ENCODE results near the gene PDE4C.

PDE4C gene

GRCh38 chr19:18269070-18269723 lies 43.0 kb upstream of the PDE4C start:
- DNase-seq (ENCODE audit: insufficient read length, low spot score) (no peak), FAIRE-seq (no peak)

GRCh38 chr19:18266771-18267686 lies 40.8 kb upstream of the PDE4C start:
- DNase-seq (ENCODE audit: insufficient read length, low spot score) (no peak), FAIRE-seq (no peak)
- no peak for TF ChIP-seq CTCF (IDR thresholded peaks at IDR 0.05; ENCODE audit: insufficient read depth, missing control alignments)

More at GRCh38 chr19:18269070-18269723, 43.0 kb upstream of the PDE4C start:
- no peak for TF ChIP-seq CTCF (IDR thresholded peaks at IDR 0.05; ENCODE audit: insufficient read depth, missing control alignments)

GRCh38 chr19:18265582-18265981 lies 39.3 kb upstream of the PDE4C start:
- no peak for TF ChIP-seq CTCF (IDR thresholded peaks at IDR 0.05; ENCODE audit: insufficient read depth, missing control alignments)
- DNase-seq (ENCODE audit: insufficient read length, low spot score) = no peak
- FAIRE-seq = no peak

GRCh38 chr19:18264971-18265540 lies 38.8 kb upstream of the PDE4C start:
- no peak for DNase-seq (ENCODE audit: insufficient read length, low spot score)
- FAIRE-seq = no peak

GRCh38 chr19:18264137-18264854 lies 38.1 kb upstream of the PDE4C start:
- DNase-seq (ENCODE audit: insufficient read length, low spot score) = no peak

More at GRCh38 chr19:18264971-18265540, 38.8 kb upstream of the PDE4C start:
- TF ChIP-seq CTCF (IDR thresholded peaks at IDR 0.05; ENCODE audit: insufficient read depth, missing control alignments) = no peak

More at GRCh38 chr19:18264137-18264854, 38.1 kb upstream of the PDE4C start:
- FAIRE-seq = no peak
- TF ChIP-seq CTCF (IDR thresholded peaks at IDR 0.05; ENCODE audit: insufficient read depth, missing control alignments) = no peak

Measured in D721Med (cell line).